ENCODE measurements around the gene B4GALNT1.

DNA sequence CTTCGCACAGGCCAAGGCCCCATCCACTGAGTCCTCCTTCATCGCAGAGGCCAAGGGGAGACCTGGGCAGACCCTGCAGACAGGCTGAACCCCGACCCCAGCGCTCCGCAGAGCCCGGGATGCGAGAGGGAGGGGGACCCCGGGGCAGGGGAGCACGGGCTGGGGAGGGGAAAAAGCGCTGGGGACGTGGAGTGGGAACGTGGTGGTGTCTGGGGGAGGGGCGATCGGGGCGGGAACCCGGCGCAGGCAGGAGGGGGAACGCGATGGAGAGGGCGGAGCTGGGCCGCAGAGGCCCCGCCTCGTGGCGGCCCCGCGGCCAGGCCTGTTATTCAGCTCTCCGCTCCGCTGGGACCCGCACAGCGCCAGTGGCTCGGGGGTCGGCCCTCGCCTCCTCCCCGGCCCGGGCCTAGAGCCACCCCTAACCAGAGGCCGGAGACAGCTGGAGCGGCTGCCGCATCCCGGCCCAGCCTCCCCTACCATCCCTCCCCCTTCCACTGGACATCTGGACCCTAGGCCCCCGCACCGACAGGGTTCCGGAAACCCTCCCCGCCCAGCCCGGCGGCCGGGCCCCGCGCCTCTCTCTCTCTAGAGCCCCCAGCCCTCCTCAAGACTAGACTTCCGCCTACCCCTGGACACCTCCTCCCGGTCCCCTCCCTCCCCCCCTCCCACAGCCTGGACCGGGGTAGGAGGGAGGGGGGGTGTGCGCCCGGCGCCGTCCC, 21.7 kb downstream of the B4GALNT1 start, which contains the start of gene ARHGEF25:
- TF ChIP-seq, protein P1, sequence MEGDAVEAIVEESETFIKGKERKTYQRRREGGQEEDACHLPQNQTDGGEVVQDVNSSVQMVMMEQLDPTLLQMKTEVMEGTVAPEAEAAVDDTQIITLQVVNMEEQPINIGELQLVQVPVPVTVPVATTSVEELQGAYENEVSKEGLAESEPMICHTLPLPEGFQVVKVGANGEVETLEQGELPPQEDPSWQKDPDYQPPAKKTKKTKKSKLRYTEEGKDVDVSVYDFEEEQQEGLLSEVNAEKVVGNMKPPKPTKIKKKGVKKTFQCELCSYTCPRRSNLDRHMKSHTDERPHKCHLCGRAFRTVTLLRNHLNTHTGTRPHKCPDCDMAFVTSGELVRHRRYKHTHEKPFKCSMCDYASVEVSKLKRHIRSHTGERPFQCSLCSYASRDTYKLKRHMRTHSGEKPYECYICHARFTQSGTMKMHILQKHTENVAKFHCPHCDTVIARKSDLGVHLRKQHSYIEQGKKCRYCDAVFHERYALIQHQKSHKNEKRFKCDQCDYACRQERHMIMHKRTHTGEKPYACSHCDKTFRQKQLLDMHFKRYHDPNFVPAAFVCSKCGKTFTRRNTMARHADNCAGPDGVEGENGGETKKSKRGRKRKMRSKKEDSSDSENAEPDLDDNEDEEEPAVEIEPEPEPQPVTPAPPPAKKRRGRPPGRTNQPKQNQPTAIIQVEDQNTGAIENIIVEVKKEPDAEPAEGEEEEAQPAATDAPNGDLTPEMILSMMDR (IDR thresholded peaks at IDR 0.05 in 2 of 3, conservative IDR thresholded peaks at IDR 0.05 in 1 of 3; ENCODE audit: control insufficient read depth in 2 of 3, extremely low read depth in 1 of 3, insufficient read depth in 1 of 3, low read depth in 3 of 3, low read length in 3 of 3): no peak
- TF ChIP-seq NRF1 (conservative IDR thresholded peaks at IDR 0.05; ENCODE audit: low read depth, low read length) (no peak), POLR2A (IDR thresholded peaks at IDR 0.05; ENCODE audit: low read depth, low read length) (peak; percentile 82), JUNB (IDR thresholded peaks at IDR 0.05) (no peak), POLR2AphosphoS5 (IDR thresholded peaks at IDR 0.05; ENCODE audit: low read length) (peak; percentile 45; the same call in 1 of the 2 replicates), EP300 (IDR thresholded peaks at IDR 0.05; ENCODE audit: borderline replicate concordance in 1 of 2, control insufficient read depth in 1 of 2, low read depth in 2 of 2, low read length in 2 of 2) (no peak), CHD1 (IDR thresholded peaks at IDR 0.05; ENCODE audit: low read depth, low read length) (no peak), TBL1XR1 (IDR thresholded peaks at IDR 0.05; ENCODE audit: low read depth, low read length) (no peak)
- TF ChIP-seq, protein P2, sequence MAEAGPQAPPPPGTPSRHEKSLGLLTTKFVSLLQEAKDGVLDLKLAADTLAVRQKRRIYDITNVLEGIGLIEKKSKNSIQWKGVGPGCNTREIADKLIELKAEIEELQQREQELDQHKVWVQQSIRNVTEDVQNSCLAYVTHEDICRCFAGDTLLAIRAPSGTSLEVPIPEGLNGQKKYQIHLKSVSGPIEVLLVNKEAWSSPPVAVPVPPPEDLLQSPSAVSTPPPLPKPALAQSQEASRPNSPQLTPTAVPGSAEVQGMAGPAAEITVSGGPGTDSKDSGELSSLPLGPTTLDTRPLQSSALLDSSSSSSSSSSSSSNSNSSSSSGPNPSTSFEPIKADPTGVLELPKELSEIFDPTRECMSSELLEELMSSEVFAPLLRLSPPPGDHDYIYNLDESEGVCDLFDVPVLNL (IDR thresholded peaks at IDR 0.05; ENCODE audit: low read depth, low read length): no peak
